ENCODE measurements around the gene HSD17B8. TPM values are rescaled to one million over a fixed set of nuclear protein-coding genes. Genes with fewer than 3 reads are reported as not detected.

The HSD17B8 gene
- total and polyA plus RNA-seq, 10 of the 15 experiments (the other 5 are each of a cell fraction or from before 2014, with no cell fraction given) = 3.1 to 54.3 (median 26.5) TPM

DNA sequence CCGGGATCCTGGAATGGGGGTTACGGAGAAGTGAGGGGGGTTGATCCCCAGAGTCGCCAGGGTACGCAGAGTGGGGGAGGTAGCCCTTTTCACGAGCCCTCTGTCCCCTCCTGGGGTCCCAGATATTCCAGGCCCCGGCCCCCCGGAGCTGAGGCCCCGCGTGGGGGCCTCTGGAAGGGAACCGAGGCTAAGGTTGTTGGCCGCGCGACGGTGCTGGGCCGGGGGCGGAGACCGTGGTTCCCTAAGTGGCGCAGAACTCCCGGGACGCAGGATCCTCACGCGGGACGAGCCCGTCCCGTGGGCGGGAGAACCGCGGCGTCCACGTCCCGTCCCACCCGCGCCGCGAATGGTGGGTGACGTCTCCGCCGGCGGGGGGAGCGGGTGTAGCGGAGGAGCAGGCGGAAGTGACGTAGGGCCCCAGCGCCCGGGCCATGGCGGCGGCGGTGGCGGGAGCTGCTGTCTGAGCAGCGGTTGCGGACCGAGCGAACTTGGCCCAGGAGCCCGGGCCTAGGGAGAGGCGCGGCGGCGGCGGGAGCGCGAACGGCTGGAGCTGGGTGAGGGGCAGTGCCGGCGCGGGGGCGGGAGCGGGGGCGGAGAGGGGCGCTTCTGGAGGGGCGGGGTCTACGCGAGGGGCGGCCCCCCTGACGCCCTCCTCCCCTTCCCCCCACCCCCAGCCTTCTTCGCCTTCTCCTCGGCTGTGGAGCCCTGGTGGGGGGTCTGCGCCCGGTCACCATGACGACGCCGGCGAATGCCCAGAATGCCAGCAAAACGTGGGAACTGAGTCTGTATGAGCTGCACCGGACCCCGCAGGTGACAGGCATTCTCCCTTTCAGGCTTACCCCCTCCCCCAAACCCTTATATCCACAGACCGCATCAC, 3.9 kb downstream of the HSD17B8 start, which contains the start of gene RING1 (continued):
- TF ChIP-seq MEF2B (IDR thresholded peaks at IDR 0.05; ENCODE audit: partially characterized antibody, poor library complexity, severe bottlenecking) (peak; percentile 43), SIX5 (IDR thresholded peaks at IDR 0.05; ENCODE audit: low read depth, low read length, severe bottlenecking) (no peak), MYC (IDR thresholded peaks at IDR 0.05; ENCODE audit: insufficient read depth, insufficient read length, insufficient replicate concordance, low read length, severe bottlenecking) (no peak), BHLHE40 (IDR thresholded peaks at IDR 0.05; ENCODE audit: borderline replicate concordance in 1 of 2, low read depth in 2 of 2, low read length in 1 of 2) (peak; percentile 23 to 73; a peak in 2 of 4 replicates), SP1 (IDR thresholded peaks at IDR 0.05; ENCODE audit: low read depth, low read length) (peak; percentile 27), CBFB (IDR thresholded peaks at IDR 0.05; ENCODE audit: low read depth) (0 out of 2 replicates have a peak, but pooled peaks have one; percentile 17), POLR2AphosphoS2 (IDR thresholded peaks at IDR 0.05; ENCODE audit: low read depth, low read length) (peak; percentile 74; the same call in 1 of the 2 replicates), SMAD5 (IDR thresholded peaks at IDR 0.05; ENCODE audit: low read depth) (peak; percentile 63), RB1 (IDR thresholded peaks at IDR 0.05; ENCODE audit: borderline replicate concordance) (peak; percentile 79; the same call in 1 of the 2 replicates), HDAC2 (IDR thresholded peaks at IDR 0.05) (no peak), FOXK2 (IDR thresholded peaks at IDR 0.05) (no peak), TAF1 (IDR thresholded peaks at IDR 0.05; ENCODE audit: borderline replicate concordance, low read depth, low read length) (peak; percentile 77; the same call in 1 of the 2 replicates), IKZF1 (conservative IDR thresholded peaks at IDR 0.05) (peak; percentile 94), TCF7 (IDR thresholded peaks at IDR 0.05; ENCODE audit: borderline replicate concordance) (no peak), ASH2L (IDR thresholded peaks at IDR 0.05; ENCODE audit: borderline replicate concordance, low read depth) (no peak), LARP7 (IDR thresholded peaks at IDR 0.05) (peak; percentile 83), DPF2 (IDR thresholded peaks at IDR 0.05) (peak; percentile 85), NR2F1 (conservative IDR thresholded peaks at IDR 0.05) (peak; percentile 49; the same call in 1 of the 2 replicates), EP300 (IDR thresholded peaks at IDR 0.05; ENCODE audit: borderline replicate concordance in 1 of 2, control insufficient read depth in 1 of 2, low read depth in 2 of 2, low read length in 2 of 2) (no peak), JUNB (IDR thresholded peaks at IDR 0.05) (no peak), JUND (IDR thresholded peaks at IDR 0.05; ENCODE audit: low read depth, low read length) (0 out of 2 replicates have a peak, but pooled peaks have one; percentile 4), ZNF207 (IDR thresholded peaks at IDR 0.05; ENCODE audit: borderline replicate concordance) (peak; percentile 87), CREM (IDR thresholded peaks at IDR 0.05; ENCODE audit: low read depth) (peak; percentile 97)
- TF ChIP-seq, protein P1, sequence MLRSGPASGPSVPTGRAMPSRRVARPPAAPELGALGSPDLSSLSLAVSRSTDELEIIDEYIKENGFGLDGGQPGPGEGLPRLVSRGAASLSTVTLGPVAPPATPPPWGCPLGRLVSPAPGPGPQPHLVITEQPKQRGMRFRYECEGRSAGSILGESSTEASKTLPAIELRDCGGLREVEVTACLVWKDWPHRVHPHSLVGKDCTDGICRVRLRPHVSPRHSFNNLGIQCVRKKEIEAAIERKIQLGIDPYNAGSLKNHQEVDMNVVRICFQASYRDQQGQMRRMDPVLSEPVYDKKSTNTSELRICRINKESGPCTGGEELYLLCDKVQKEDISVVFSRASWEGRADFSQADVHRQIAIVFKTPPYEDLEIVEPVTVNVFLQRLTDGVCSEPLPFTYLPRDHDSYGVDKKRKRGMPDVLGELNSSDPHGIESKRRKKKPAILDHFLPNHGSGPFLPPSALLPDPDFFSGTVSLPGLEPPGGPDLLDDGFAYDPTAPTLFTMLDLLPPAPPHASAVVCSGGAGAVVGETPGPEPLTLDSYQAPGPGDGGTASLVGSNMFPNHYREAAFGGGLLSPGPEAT (IDR thresholded peaks at IDR 0.05; ENCODE audit: low read depth) = peak; percentile 62; the same call in 1 of the 2 replicates
- TF ChIP-seq, protein P2, sequence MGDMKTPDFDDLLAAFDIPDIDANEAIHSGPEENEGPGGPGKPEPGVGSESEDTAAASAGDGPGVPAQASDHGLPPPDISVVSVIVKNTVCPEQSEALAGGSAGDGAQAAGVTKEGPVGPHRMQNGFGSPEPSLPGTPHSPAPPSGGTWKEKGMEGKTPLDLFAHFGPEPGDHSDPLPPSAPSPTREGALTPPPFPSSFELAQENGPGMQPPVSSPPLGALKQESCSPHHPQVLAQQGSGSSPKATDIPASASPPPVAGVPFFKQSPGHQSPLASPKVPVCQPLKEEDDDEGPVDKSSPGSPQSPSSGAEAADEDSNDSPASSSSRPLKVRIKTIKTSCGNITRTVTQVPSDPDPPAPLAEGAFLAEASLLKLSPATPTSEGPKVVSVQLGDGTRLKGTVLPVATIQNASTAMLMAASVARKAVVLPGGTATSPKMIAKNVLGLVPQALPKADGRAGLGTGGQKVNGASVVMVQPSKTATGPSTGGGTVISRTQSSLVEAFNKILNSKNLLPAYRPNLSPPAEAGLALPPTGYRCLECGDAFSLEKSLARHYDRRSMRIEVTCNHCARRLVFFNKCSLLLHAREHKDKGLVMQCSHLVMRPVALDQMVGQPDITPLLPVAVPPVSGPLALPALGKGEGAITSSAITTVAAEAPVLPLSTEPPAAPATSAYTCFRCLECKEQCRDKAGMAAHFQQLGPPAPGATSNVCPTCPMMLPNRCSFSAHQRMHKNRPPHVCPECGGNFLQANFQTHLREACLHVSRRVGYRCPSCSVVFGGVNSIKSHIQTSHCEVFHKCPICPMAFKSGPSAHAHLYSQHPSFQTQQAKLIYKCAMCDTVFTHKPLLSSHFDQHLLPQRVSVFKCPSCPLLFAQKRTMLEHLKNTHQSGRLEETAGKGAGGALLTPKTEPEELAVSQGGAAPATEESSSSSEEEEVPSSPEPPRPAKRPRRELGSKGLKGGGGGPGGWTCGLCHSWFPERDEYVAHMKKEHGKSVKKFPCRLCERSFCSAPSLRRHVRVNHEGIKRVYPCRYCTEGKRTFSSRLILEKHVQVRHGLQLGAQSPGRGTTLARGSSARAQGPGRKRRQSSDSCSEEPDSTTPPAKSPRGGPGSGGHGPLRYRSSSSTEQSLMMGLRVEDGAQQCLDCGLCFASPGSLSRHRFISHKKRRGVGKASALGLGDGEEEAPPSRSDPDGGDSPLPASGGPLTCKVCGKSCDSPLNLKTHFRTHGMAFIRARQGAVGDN (IDR thresholded peaks at IDR 0.05) = no peak; the same call in none of the 2 replicates
